WI38 (cell line): ENCODE results near the gene CD27.
"Not testable (repeated sequence)": the region's sequence is repeated elsewhere in the genome, so short reads cannot be mapped to it uniquely, and the experiment has no call there.

ENCODE experiments used
- H3K4me3 ChIP-seq: 2 replicates; pipeline ENCODE4 v1.5.1; 2011; ENCODE audit warnings: low read depth, mild to moderate bottlenecking, control low read depth, low read length
- CTCF ChIP-seq: IDR thresholded peaks from 2 replicates; pipeline ENCODE4 v1.5.1; 2012; ENCODE audit warnings: low read depth, mild to moderate bottlenecking, control low read depth, low read length

CD27 gene

GRCh38 chr12:6426882-6427671 is 17.7 kb upstream of the CD27 start:
- H3K4me3 ChIP-seq: no peak overlapping the region
- no peak for TF ChIP-seq CTCF

- not testable (repeated sequence) for H3K4me3 ChIP-seq
Observed at GRCh38 chr12:6427796-6428195, 17.0 kb upstream of the CD27 start.

GRCh38 chr12:6428326-6428725 is 16.4 kb upstream of the CD27 start:
- TF ChIP-seq CTCF: no peak
- no peak overlapping the region for H3K4me3 ChIP-seq

- peak overlapping the region; percentile 50 for H3K4me3 ChIP-seq
- TF ChIP-seq CTCF: no peak
Observed at GRCh38 chr12:6430124-6430989, 14.4 kb upstream of the CD27 start.

GRCh38 chr12:6432991-6433390 is 11.8 kb upstream of the CD27 start:
- H3K4me3 ChIP-seq: no peak overlapping the region
- TF ChIP-seq CTCF: no peak

- no peak for TF ChIP-seq CTCF
- no peak overlapping the region for H3K4me3 ChIP-seq
Observed at GRCh38 chr12:6434205-6435140, 10.3 kb upstream of the CD27 start.

- TF ChIP-seq CTCF: no peak
- no peak overlapping the region for H3K4me3 ChIP-seq
Observed at GRCh38 chr12:6435961-6436715, 8.6 kb upstream of the CD27 start.
